Neural crest cell (in vitro differentiated cells): ENCODE measurements around the gene SLC26A3. TPM values are rescaled to one million over a fixed set of nuclear protein-coding genes. Genes with fewer than 3 reads are reported as not detected.
A peak's percentile ranks its signal among the peaks of the same experiment; 100 is the strongest.

Experiments used
- DNase-seq: peaks from one replicate; pipeline ENCODE4 v3.0.0; 2021; ENCODE audit warnings: low read depth, mixed read lengths, low spot score
- H3K27ac Mint-ChIP-seq: one replicate; pipeline ENCODE4 v1.8.0; 2021; ENCODE audit warnings: mild to moderate bottlenecking, mixed read lengths; ENCODE audit not compliant: unreplicated experiment
- H3K27me3 Mint-ChIP-seq: 2 replicates; pipeline ENCODE4 v1.8.0; 2021; ENCODE audit warnings: low read depth, mild to moderate bottlenecking, mixed read lengths
- H3K36me3 Mint-ChIP-seq: 2 replicates; pipeline ENCODE4 v1.8.0; 2021; ENCODE audit warnings: low read depth, mild to moderate bottlenecking, mixed read lengths
- H3K4me1 Mint-ChIP-seq: 2 replicates; pipeline ENCODE4 v1.8.0; 2021; ENCODE audit warnings: mixed read lengths
- H3K4me3 Mint-ChIP-seq: one replicate; pipeline ENCODE4 v1.8.0; 2021; ENCODE audit warnings: mild to moderate bottlenecking, mixed read lengths
- H3K9me3 Mint-ChIP-seq: 2 replicates; pipeline ENCODE4 v1.8.0; 2021; ENCODE audit warnings: mixed read lengths
- total RNA-seq: library from RNA; stranded (reverse); gene quantifications from 2 replicates; pipeline ENCODE4 v1.2.1, GENCODE V29; 2021
- TF ChIP-seq, protein P1 (sequence below): fragments of 200-600 bp; sonication (generic); conservative IDR thresholded peaks from 2 replicates; pipeline ENCODE4 v1.5.0; 2021; ENCODE audit warnings: antibody characterized with exemption, mild to moderate bottlenecking

SLC26A3 gene
- total RNA-seq, 1 donor from 2014 or later, result not detected

DNA sequence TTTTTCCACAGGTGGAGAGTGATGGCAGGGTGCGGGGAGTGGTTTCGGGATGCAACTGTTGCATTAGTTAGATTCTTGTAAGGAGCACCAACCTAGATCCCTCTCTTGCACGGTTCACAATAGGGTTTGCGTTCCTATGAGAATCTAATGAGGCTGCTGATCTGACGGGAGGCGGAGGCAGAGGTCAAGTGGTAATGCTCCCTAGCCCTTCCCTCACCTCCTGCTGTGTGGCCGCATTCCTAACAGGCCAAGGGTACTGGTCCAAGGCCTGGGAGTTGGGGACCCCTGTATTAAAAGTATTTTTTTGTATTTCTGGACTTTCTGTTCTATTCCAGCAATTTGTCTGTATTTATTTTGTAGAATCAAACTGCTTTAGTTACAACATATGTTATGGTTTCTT is 51.9 kb downstream of the SLC26A3 start:
- no peaks in the 10 kb centered on the region for H3K27me3 Mint-ChIP-seq
- H3K4me1 Mint-ChIP-seq, result peaks cover 3% of the 10 kb centered on the region
- no peak for DNase-seq
- no peaks in the 10 kb centered on the region for H3K9me3 Mint-ChIP-seq
- no peak overlapping the region for H3K4me3 Mint-ChIP-seq
- no peak overlapping the region for H3K27ac Mint-ChIP-seq
- peaks cover 6% of the 10 kb centered on the region for H3K36me3 Mint-ChIP-seq
- TF ChIP-seq, protein P1, sequence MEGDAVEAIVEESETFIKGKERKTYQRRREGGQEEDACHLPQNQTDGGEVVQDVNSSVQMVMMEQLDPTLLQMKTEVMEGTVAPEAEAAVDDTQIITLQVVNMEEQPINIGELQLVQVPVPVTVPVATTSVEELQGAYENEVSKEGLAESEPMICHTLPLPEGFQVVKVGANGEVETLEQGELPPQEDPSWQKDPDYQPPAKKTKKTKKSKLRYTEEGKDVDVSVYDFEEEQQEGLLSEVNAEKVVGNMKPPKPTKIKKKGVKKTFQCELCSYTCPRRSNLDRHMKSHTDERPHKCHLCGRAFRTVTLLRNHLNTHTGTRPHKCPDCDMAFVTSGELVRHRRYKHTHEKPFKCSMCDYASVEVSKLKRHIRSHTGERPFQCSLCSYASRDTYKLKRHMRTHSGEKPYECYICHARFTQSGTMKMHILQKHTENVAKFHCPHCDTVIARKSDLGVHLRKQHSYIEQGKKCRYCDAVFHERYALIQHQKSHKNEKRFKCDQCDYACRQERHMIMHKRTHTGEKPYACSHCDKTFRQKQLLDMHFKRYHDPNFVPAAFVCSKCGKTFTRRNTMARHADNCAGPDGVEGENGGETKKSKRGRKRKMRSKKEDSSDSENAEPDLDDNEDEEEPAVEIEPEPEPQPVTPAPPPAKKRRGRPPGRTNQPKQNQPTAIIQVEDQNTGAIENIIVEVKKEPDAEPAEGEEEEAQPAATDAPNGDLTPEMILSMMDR, result no peak

DNA sequence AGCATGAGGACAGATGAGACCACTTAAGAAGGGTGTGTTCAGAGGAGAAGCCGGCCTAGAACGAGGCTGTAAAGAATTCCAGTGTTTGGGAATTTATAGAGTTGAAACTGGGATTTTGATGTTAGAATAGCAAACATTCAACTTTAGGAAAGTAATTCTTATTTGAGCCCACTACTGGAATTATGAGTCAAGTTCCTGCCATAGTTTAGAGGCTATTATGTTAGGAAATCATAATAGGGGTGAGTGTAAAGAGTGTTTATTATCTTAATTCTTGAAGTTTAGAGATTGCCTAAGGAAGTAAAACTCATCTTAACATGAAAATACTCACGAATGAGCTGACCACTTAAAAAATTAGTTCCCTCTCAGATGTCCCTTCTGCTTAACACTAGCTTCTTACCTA is 57.0 kb downstream of the SLC26A3 start:
- Mint-ChIP-seq H3K27me3 (peaks cover 2% of the 10 kb centered on the region), H3K9me3 (no peaks in the 10 kb centered on the region), H3K4me1 (peaks cover 28% of the 10 kb centered on the region), H3K27ac (no peak overlapping the region), H3K4me3 (peak overlapping the region; percentile 69), H3K36me3 (no peaks in the 10 kb centered on the region)
- no peak for DNase-seq
- TF ChIP-seq, protein P1, result no peak

DNA sequence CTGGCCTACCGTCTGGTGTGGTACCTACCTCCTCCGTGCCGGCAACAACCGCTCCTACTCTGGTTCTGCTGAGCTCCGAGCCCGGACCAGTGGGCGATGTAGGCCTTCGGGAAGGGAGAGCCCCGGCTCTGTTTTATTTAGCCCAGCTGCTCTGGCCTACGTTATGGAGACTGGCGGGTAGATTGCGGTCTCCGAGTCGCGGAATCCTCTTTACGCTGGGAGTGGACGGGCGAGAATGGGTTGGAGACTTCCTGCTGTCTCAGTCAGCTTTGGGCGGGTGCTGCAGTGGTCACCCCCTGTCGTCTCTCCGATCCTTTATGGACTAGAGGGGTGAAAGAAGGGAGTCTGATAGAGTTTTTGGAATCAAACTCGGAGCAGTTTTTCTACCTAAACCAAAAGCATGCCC is 58.7 kb downstream of the SLC26A3 start:
- peak overlapping the region; percentile 100 for H3K27ac Mint-ChIP-seq
- TF ChIP-seq, protein P1, result no peak
- H3K4me1 Mint-ChIP-seq, result peaks cover 28% of the 10 kb centered on the region
- H3K36me3 Mint-ChIP-seq, result no peaks in the 10 kb centered on the region
- no peak for DNase-seq
- no peaks in the 10 kb centered on the region for H3K9me3 Mint-ChIP-seq
- H3K4me3 Mint-ChIP-seq, result peak overlapping the region; percentile 98
- H3K27me3 Mint-ChIP-seq, result peaks cover 18% of the 10 kb centered on the region

DNA sequence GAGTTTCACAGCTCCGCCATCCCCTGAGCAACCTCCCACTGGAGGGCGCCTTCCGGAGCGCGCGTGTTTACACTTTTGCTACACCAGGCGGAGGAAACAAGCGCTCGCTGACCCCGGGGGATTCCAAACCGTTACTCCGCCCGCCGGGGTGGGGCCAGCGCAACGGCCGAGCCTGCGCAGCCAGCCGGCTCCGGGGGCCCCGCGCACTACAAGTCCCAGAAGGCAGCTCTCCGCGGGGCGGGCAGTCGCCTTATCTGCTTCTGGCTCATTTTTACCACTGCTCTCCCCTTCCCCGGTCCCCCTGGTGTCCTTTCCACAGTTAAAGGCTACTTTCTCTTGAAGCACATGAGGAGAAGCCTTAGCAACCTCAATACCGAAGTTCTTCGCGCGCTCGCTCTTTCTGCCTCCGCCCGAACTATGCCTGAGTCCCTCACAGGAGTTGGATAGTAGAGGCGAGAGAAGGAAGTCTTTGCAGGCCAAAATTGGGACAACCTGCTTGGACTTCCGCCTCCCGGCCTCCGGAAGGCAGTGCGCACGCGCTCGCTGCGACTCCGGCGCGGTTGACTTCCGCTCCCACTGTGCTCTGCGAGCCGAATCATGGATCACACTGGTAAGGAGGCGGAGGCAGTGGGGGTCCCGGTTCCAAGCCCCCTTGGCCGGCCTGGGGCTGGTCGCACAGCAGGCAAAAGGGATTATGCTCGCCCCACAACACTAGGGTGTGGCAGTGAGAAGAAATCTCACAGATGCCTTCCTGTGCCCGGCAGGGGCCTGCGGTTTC is 59.3 kb downstream of the SLC26A3 start, which contains the start of gene CBLL1:
CBLL1 (plus strand) TSS at position 576 of the 778 bp plus-strand sequence; CDS start at position 598, 22 bp downstream.
- Mint-ChIP-seq H3K4me3 (peak within 1 kb of the TSS; percentile 98), H3K4me1 (peaks cover 28% of the 10 kb centered on the region), H3K27ac (peak within 1 kb of the TSS; percentile 100), H3K27me3 (peaks cover 22% of the 10 kb centered on the region), H3K36me3 (no peaks in the 10 kb centered on the region), H3K9me3 (no peaks in the 10 kb centered on the region)
- TF ChIP-seq, protein P1, result peak; percentile 73
- DNase-seq, result peak; percentile 95

DNA sequence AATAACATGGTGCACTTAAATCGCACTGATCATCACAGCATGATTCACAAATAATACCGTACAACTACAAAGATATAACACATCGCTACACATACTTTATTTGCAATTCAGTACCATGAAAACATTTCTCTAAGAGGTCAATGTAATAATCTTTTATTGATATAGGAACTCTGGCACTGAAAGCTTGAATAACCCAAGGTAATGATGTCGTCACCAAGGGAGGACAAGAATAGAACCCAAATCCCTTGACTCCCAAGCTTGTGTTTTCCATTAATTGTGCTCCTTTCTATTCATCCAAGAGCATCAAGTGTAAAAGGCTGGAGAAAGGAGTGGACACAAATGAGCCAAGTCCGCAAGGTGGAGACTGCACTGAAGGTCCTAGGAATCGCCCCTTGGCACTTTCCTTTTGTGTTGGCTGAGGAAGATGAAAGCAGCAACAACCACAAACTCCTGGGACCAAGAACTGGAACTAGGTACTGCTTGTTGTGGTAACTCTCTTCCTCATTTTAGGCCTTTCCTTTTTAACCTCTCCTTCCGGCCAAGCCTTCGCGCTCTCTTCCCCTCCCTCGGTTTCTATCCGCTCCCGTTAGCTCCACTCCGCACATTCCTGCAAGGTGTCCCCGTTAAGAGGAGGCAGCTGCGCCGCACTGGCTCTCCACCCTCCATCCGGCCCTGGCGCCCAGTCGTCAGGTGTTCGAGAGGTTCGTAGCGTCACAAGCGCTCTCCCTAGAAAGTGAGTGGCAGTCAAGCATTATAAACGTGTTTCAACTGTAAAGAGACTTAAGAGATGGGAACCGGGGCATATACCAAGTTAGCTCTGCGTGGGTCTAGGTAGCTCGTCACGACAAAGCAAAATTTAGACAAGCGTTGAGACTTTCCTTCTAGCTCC is 60.1 kb downstream of the SLC26A3 start:
- peaks cover 28% of the 10 kb centered on the region for H3K4me1 Mint-ChIP-seq

More for the DNA sequence above, 60.1 kb downstream of the SLC26A3 start:
- H3K27me3 Mint-ChIP-seq, result peaks cover 29% of the 10 kb centered on the region
- TF ChIP-seq, protein P1, result no peak
- no peak for DNase-seq
- H3K36me3 Mint-ChIP-seq, result no peaks in the 10 kb centered on the region
- H3K27ac Mint-ChIP-seq, result peak overlapping the region; percentile 96
- peak overlapping the region; percentile 98 for H3K4me3 Mint-ChIP-seq
- H3K9me3 Mint-ChIP-seq, result no peaks in the 10 kb centered on the region
